ENCODE results near the gene NELFA. TPM values are rescaled to one million over a fixed set of nuclear protein-coding genes. Genes with fewer than 3 reads are reported as not detected.
A peak's percentile ranks its signal among the peaks of the same experiment; 100 is the strongest.

Gene NELFA
- total and polyA plus RNA-seq, 2 donors from 2014 or later = 17.8 to 39.1 TPM

GRCh38 chr4:1987721-1988326 is 20.9 kb downstream of the NELFA start:
- no peak overlapping the region for H3K27ac ChIP-seq (ENCODE audit: low read depth in 2 of 2, low read length in 2 of 2)
- no peaks in the 10 kb centered on the region for H3K9me3 ChIP-seq (ENCODE audit: control insufficient read depth in 2 of 3, insufficient read depth in 1 of 3, low read length in 3 of 3)
- DNase-seq (no peak), FAIRE-seq (no peak)
- intact Hi-C loops (cut with DNase I) = no loop called here
- no peak for TF ChIP-seq CTCF (IDR thresholded peaks at IDR 0.05; ENCODE audit: borderline replicate concordance, extremely low read depth, insufficient read depth)
- peaks cover 0 to 4% (median 0%) of the 10 kb centered on the region in 3 donors for H3K4me1 ChIP-seq (ENCODE audit: control insufficient read depth in 2 of 3, insufficient read depth in 2 of 3, low read depth in 1 of 3, low read length in 3 of 3)
- H3K27me3 ChIP-seq (ENCODE audit: control insufficient read depth, insufficient read depth, low read length) = no peaks in the 10 kb centered on the region
- H3K4me3 ChIP-seq (ENCODE audit: low read length in 3 of 3) = no peak overlapping the region
- peaks cover 0 to 34% (median 5%) of the 10 kb centered on the region in 3 donors for H3K36me3 ChIP-seq (ENCODE audit: control insufficient read depth in 2 of 3, insufficient read depth in 3 of 3, low read length in 3 of 3)
- H3K9ac ChIP-seq (ENCODE audit: low read length in 3 of 3) = no peak overlapping the region

GRCh38 chr4:1987296-1987695 is 21.5 kb downstream of the NELFA start:
- Histone ChIP-seq H3K36me3 (ENCODE audit: control insufficient read depth in 2 of 3, insufficient read depth in 3 of 3, low read length in 3 of 3) (peaks cover 0 to 38% (median 5%) of the 10 kb centered on the region in 3 donors), H3K4me1 (ENCODE audit: control insufficient read depth in 2 of 3, insufficient read depth in 2 of 3, low read depth in 1 of 3, low read length in 3 of 3) (peaks cover 0 to 4% (median 0%) of the 10 kb centered on the region in 3 donors), H3K4me3 (ENCODE audit: low read length in 3 of 3) (no peak overlapping the region), H3K27me3 (ENCODE audit: control insufficient read depth, insufficient read depth, low read length) (no peaks in the 10 kb centered on the region), H3K9ac (ENCODE audit: low read length in 3 of 3) (no peak overlapping the region), H3K9me3 (ENCODE audit: control insufficient read depth in 2 of 3, insufficient read depth in 1 of 3, low read length in 3 of 3) (no peaks in the 10 kb centered on the region), H3K27ac (ENCODE audit: low read depth in 2 of 2, low read length in 2 of 2) (no peak overlapping the region)
- no peak for DNase-seq
- TF ChIP-seq CTCF (IDR thresholded peaks at IDR 0.05; ENCODE audit: borderline replicate concordance, extremely low read depth, insufficient read depth) = no peak
- FAIRE-seq = no peak
- intact Hi-C loops (cut with DNase I) = no loop called here

- TF ChIP-seq CTCF (IDR thresholded peaks at IDR 0.05; ENCODE audit: borderline replicate concordance, extremely low read depth, insufficient read depth) = no peak
- Histone ChIP-seq H3K9ac (ENCODE audit: low read length in 3 of 3) (no peak overlapping the region), H3K36me3 (ENCODE audit: control insufficient read depth in 2 of 3, insufficient read depth in 3 of 3, low read length in 3 of 3) (peaks cover 0 to 44% (median 5%) of the 10 kb centered on the region in 3 donors), H3K27me3 (ENCODE audit: control insufficient read depth, insufficient read depth, low read length) (no peaks in the 10 kb centered on the region), H3K4me3 (ENCODE audit: low read length in 3 of 3) (no peak overlapping the region), H3K4me1 (ENCODE audit: control insufficient read depth in 2 of 3, insufficient read depth in 2 of 3, low read depth in 1 of 3, low read length in 3 of 3) (peaks cover 0 to 4% (median 0%) of the 10 kb centered on the region in 3 donors), H3K27ac (ENCODE audit: low read depth in 2 of 2, low read length in 2 of 2) (no peak overlapping the region), H3K9me3 (ENCODE audit: control insufficient read depth in 2 of 3, insufficient read depth in 1 of 3, low read length in 3 of 3) (no peaks in the 10 kb centered on the region)
- DNase-seq (peak in 1 of 5 donors; percentile 5), FAIRE-seq (no peak)
- intact Hi-C loops (cut with DNase I) = no loop called here
Measured at GRCh38 chr4:1986578-1987210, 22.1 kb downstream of the NELFA start.
